Endothelial cell of umbilical vein (primary cell): ENCODE data around the gene C19orf85.

Source experiments
- EZH2 ChIP-seq: IDR thresholded peaks from 2 replicates; pipeline ENCODE4 v1.6.1; 2012; ENCODE audit warnings: borderline replicate concordance, low read depth, mild to moderate bottlenecking, moderate library complexity, low read length, inconsistent platforms; ENCODE audit not compliant: severe bottlenecking
- MYC ChIP-seq: IDR thresholded peaks from one replicate; pipeline ENCODE4 v1.6.1; 2011; ENCODE audit warnings: mild to moderate bottlenecking, low read depth, low read length
- TF ChIP-seq, protein P1 (sequence below), 2 donors: IDR thresholded peaks; 1 replicate in 1 of 2; 2 replicates in 1 of 2; pipeline ENCODE4 v1.5.1; 2011; ENCODE audit warnings: low read length in 2 of 2, mild to moderate bottlenecking in 2 of 2, moderate library complexity in 2 of 2, control low read depth in 1 of 2, inconsistent platforms in 1 of 2, low read depth in 1 of 2; ENCODE audit not compliant: insufficient read depth in 1 of 2; ENCODE audit errors: extremely low read depth in 1 of 2

DNA sequence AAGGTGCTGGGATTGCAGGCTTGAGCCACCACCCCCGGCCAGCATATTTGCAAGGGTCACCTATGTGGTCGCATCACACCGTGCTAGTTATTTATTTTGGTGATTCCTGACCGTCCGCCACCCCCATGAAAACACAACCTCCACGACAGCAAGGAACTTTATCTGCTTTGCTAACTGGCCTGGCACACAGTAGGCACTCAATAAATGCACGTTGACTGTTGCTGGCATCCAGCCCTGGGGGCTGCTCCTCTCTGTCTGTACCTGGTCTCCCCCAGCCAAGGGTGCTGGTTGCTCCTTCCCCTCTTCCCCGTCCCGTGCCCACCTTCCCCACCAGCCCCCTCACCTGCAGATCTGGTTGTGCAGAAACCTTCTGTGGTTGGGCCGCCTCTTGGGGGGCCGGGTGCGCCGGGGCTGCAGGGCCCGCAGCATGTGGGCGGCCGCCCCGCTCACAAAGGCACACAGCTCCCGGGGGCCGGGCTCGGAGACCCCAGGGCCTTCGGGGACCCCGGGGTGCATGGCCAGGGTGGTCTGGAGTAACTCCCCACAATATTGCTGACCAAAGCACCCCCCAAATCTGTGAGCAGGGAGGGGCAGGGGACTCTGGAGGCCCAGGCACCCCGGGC, 401 bp downstream of the C19orf85 start:
- TF ChIP-seq, protein P1, sequence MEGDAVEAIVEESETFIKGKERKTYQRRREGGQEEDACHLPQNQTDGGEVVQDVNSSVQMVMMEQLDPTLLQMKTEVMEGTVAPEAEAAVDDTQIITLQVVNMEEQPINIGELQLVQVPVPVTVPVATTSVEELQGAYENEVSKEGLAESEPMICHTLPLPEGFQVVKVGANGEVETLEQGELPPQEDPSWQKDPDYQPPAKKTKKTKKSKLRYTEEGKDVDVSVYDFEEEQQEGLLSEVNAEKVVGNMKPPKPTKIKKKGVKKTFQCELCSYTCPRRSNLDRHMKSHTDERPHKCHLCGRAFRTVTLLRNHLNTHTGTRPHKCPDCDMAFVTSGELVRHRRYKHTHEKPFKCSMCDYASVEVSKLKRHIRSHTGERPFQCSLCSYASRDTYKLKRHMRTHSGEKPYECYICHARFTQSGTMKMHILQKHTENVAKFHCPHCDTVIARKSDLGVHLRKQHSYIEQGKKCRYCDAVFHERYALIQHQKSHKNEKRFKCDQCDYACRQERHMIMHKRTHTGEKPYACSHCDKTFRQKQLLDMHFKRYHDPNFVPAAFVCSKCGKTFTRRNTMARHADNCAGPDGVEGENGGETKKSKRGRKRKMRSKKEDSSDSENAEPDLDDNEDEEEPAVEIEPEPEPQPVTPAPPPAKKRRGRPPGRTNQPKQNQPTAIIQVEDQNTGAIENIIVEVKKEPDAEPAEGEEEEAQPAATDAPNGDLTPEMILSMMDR (IDR thresholded peaks at IDR 0.05; ENCODE audit: extremely low read depth in 1 of 2, insufficient read depth in 1 of 2, low read depth in 1 of 2, low read length in 2 of 2), result no peak
- no peak for TF ChIP-seq EZH2
- TF ChIP-seq MYC, result no peak
